Loucy (cell line): ENCODE results near the gene GAS2L2.

Experiments used
- H2AFZ ChIP-seq: fragments of 200-600 bp; sonication (generic); 2 replicates; pipeline ENCODE4 v1.6.0; 2016; ENCODE audit warnings: antibody characterized with exemption, mild to moderate bottlenecking, low read length, moderate library complexity
- H3F3A ChIP-seq: fragments of 200-600 bp; 2 replicates; pipeline ENCODE4 v1.6.0; 2016; ENCODE audit warnings: antibody characterized with exemption, low read depth, mild to moderate bottlenecking
- H3K27me3 ChIP-seq: fragments of 200-600 bp; sonication (generic); 2 replicates; pipeline ENCODE4 v1.6.1; 2014; ENCODE audit warnings: low read length, mild to moderate bottlenecking; ENCODE audit not compliant: insufficient read depth, poor library complexity, severe bottlenecking
- H3K36me3 ChIP-seq: fragments of 200-600 bp; sonication (generic); 2 replicates; pipeline ENCODE4 v1.6.1; 2016; ENCODE audit warnings: low read length; ENCODE audit not compliant: insufficient read depth
- H3K4me1 ChIP-seq: fragments of 200-600 bp; sonication (generic); 2 replicates; pipeline ENCODE4 v1.5.1; 2014; ENCODE audit warnings: low read length, mild to moderate bottlenecking; ENCODE audit not compliant: insufficient read depth, poor library complexity, severe bottlenecking
- H3K4me2 ChIP-seq: fragments of 200-600 bp; sonication (generic); 2 replicates; pipeline ENCODE4 v1.6.0; 2014; ENCODE audit warnings: antibody characterized with exemption, low read length, low read depth, mild to moderate bottlenecking; ENCODE audit not compliant: poor library complexity, severe bottlenecking
- H3K4me3 ChIP-seq: fragments of 200-600 bp; sonication (generic); 2 replicates; pipeline ENCODE4 v1.5.1; 2014; ENCODE audit warnings: low read length, mild to moderate bottlenecking, mixed read lengths; ENCODE audit not compliant: poor library complexity, severe bottlenecking
- H3K79me2 ChIP-seq: fragments of 200-600 bp; sonication (generic); 2 replicates; pipeline ENCODE4 v1.6.1; 2014; ENCODE audit warnings: low read length; ENCODE audit not compliant: insufficient read depth
- H3K9ac ChIP-seq: fragments of 200-600 bp; sonication (generic); 2 replicates; pipeline ENCODE4 v1.6.0; 2014; ENCODE audit warnings: mild to moderate bottlenecking, low read depth, low read length, moderate library complexity; ENCODE audit not compliant: poor library complexity, severe bottlenecking
- H3K9me2 ChIP-seq: fragments of 200-600 bp; sonication (generic); replicated peaks from 2 replicates; pipeline ENCODE4 v1.6.1; 2016; ENCODE audit warnings: low read depth, low read length, mixed read lengths
- H3K9me3 ChIP-seq: fragments of 200-600 bp; sonication (generic); 2 replicates; pipeline ENCODE4 v1.6.1; 2014; ENCODE audit warnings: mild to moderate bottlenecking, antibody characterized with exemption, low read length, low read depth; ENCODE audit not compliant: insufficient read depth
- H4K20me1 ChIP-seq: fragments of 200-600 bp; sonication (generic); 2 replicates; pipeline ENCODE4 v1.6.0; 2014; ENCODE audit warnings: antibody characterized with exemption, low read length, mild to moderate bottlenecking; ENCODE audit not compliant: insufficient read depth, poor library complexity, severe bottlenecking
- CTCF ChIP-seq: fragments of 200-600 bp; sonication (generic); conservative IDR thresholded peaks from 2 replicates; pipeline ENCODE4 v1.5.1; 2014; ENCODE audit warnings: mild to moderate bottlenecking, antibody characterized with exemption, low read length
- EZH2phosphoT487 ChIP-seq: fragments of 200-600 bp; IDR thresholded peaks from 2 replicates; pipeline ENCODE4 v1.6.1; 2018; ENCODE audit warnings: antibody characterized with exemption, mild to moderate bottlenecking, moderate library complexity, borderline replicate concordance

GAS2L2 gene

GRCh38 chr17:35740216-35740615, 12.8 kb downstream of the GAS2L2 start:
- H3K36me3 ChIP-seq, result no peaks in the 10 kb centered on the region
- no peak overlapping the region for H3K4me3 ChIP-seq
- H3K27me3 ChIP-seq, result no peaks in the 10 kb centered on the region
- TF ChIP-seq EZH2phosphoT487, result no peak
- no peak overlapping the region for H2AFZ ChIP-seq
- no peaks in the 10 kb centered on the region for H3F3A ChIP-seq
- no peaks in the 10 kb centered on the region for H3K79me2 ChIP-seq
- H4K20me1 ChIP-seq, result no peaks in the 10 kb centered on the region
- H3K9ac ChIP-seq, result no peak overlapping the region
- no peaks in the 10 kb centered on the region for H3K9me2 ChIP-seq
- no peak overlapping the region for H3K4me2 ChIP-seq
- no peaks in the 10 kb centered on the region for H3K4me1 ChIP-seq
- H3K9me3 ChIP-seq, result no peaks in the 10 kb centered on the region

GRCh38 chr17:35738519-35739133, 14.4 kb downstream of the GAS2L2 start:
- H3K4me3 ChIP-seq, result no peak overlapping the region
- H3K27me3 ChIP-seq, result no peaks in the 10 kb centered on the region
- no peak for TF ChIP-seq EZH2phosphoT487
- no peak for TF ChIP-seq CTCF

GRCh38 chr17:35736236-35736635, 16.8 kb downstream of the GAS2L2 start:
- H3K4me2 ChIP-seq, result no peak overlapping the region
- no peaks in the 10 kb centered on the region for H3F3A ChIP-seq
- H3K79me2 ChIP-seq, result no peaks in the 10 kb centered on the region
- no peaks in the 10 kb centered on the region for H3K36me3 ChIP-seq
- no peak overlapping the region for H3K4me3 ChIP-seq
- no peaks in the 10 kb centered on the region for H4K20me1 ChIP-seq
- TF ChIP-seq EZH2phosphoT487 (no peak), CTCF (no peak)
- H3K4me1 ChIP-seq, result no peaks in the 10 kb centered on the region
- H3K27me3 ChIP-seq, result no peaks in the 10 kb centered on the region
- H3K9me3 ChIP-seq, result no peaks in the 10 kb centered on the region
- no peaks in the 10 kb centered on the region for H3K9me2 ChIP-seq
- no peak overlapping the region for H2AFZ ChIP-seq
- H3K9ac ChIP-seq, result no peak overlapping the region

More at GRCh38 chr17:35738519-35739133, 14.4 kb downstream of the GAS2L2 start:
- H3K79me2 ChIP-seq, result no peaks in the 10 kb centered on the region
- H2AFZ ChIP-seq, result no peak overlapping the region
- no peaks in the 10 kb centered on the region for H3K9me3 ChIP-seq
- no peak overlapping the region for H3K4me2 ChIP-seq
- no peaks in the 10 kb centered on the region for H3F3A ChIP-seq
- H3K9me2 ChIP-seq, result no peaks in the 10 kb centered on the region
- no peak overlapping the region for H3K9ac ChIP-seq
- H3K36me3 ChIP-seq, result no peaks in the 10 kb centered on the region
- H3K4me1 ChIP-seq, result no peaks in the 10 kb centered on the region
- H4K20me1 ChIP-seq, result no peaks in the 10 kb centered on the region
